HUES64 (cell line): Measurements from ENCODE around the gene HMGN3.
A peak's percentile ranks its signal among the peaks of the same experiment; 100 is the strongest.

Experiments
- H3K27ac ChIP-seq: 2 replicates; pipeline ENCODE4 v1.7.0; 2013; ENCODE audit warnings: low read depth, low read length, inconsistent platforms
- H3K27me3 ChIP-seq: 2 replicates; pipeline ENCODE4 v1.6.1; 2013; ENCODE audit warnings: mild to moderate bottlenecking, low read length; ENCODE audit not compliant: insufficient read depth
- H3K36me3 ChIP-seq: 2 replicates; pipeline ENCODE4 v1.6.1; 2013; ENCODE audit warnings: mild to moderate bottlenecking, low read length; ENCODE audit not compliant: insufficient read depth
- H3K4me1 ChIP-seq: 2 replicates; pipeline ENCODE4 v1.6.1; 2013; ENCODE audit warnings: mild to moderate bottlenecking, low read length, moderate library complexity; ENCODE audit not compliant: insufficient read depth
- H3K4me3 ChIP-seq: 2 replicates; pipeline ENCODE4 v1.5.1; 2013; ENCODE audit warnings: mild to moderate bottlenecking, low read length, moderate library complexity
- H3K9ac ChIP-seq: 2 replicates; pipeline ENCODE4 v1.6.1; 2013; ENCODE audit warnings: mild to moderate bottlenecking, low read depth, low read length
- H3K9me3 ChIP-seq: 2 replicates; pipeline ENCODE4 v1.6.1; 2013; ENCODE audit warnings: low read depth, low read length; ENCODE audit not compliant: insufficient read depth
- WGBS: fragments of 150-250, 120-280 bp; methylation state at CpG from one replicate; pipeline ENCODE4 v1.1.7; 2013; ENCODE audit warnings: missing lambda C conversion rate; 5-methylcytosine and 5-hydroxymethylcytosine counted together

Gene HMGN3

DNA sequence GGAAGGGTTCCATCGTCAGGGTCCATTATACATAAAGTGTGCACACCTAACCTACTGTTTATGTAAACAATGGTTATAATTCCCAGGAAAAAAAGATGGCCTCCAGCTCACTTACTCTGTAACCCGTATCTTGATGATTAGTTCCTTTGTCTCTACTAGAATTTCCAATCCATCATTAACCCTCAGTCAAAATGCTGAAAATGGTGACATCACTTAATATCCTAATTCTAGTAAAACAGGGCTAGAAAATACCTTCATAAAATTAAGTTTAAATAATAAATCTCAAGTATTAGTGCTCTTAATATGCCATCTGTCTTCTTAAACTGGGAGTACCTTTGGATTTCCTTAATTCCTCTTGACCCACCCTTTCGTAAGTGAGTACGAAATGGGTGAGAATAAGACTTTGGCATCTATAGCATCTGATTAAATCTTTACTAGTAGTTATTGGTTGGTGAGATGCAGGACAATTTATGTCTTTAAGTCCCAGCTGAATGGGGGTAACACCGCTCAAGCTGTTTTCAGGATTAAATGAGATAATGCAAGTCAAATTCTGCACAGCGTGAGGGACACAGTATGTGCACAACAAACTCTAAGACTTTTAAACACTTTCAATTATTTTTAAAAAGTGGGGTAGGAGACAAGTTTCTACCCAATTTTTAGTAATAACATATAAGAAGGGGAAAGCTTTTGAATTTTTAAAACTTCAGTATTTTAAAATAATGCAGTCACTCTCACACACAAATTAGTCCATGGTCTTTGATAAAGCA lies 1.6 kb downstream of the HMGN3 start:
- Histone ChIP-seq H3K4me1 (peaks cover 12% of the 10 kb centered on the region), H3K9ac (peak overlapping the region; percentile 87), H3K27me3 (no peaks in the 10 kb centered on the region), H3K4me3 (peak overlapping the region; percentile 88), H3K9me3 (no peaks in the 10 kb centered on the region), H3K27ac (no peak overlapping the region; the same call in 1 of the 2 replicates), H3K36me3 (peaks cover 5% of the 10 kb centered on the region; the same call in 1 of the 2 replicates)
- WGBS: 95% methylated on average over 5 of the region's 6 CpGs

DNA sequence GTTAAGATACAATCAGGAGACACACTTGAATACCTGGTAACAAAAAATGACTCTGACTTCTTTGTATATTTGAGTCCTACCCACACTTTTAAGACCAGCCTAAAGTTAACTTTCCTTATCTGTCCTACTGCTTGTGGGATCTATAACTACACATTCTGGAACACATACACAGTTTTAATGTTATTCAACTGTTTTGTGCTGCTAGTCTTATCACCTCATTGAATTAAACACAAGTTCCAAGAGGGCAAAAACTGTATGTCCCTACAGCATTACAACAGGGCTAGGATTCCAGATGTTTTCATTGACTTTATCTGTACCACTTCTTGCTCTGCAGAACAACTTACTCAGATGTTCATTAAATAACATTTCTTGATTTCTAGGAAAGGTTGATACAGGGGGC lies 2.8 kb downstream of the HMGN3 start:
- Histone ChIP-seq H3K27me3 (no peaks in the 10 kb centered on the region), H3K4me1 (peaks cover 12% of the 10 kb centered on the region), H3K4me3 (no peak overlapping the region), H3K36me3 (peaks cover 5% of the 10 kb centered on the region; the same call in 1 of the 2 replicates), H3K27ac (no peak overlapping the region), H3K9me3 (no peaks in the 10 kb centered on the region), H3K9ac (no peak overlapping the region)

DNA sequence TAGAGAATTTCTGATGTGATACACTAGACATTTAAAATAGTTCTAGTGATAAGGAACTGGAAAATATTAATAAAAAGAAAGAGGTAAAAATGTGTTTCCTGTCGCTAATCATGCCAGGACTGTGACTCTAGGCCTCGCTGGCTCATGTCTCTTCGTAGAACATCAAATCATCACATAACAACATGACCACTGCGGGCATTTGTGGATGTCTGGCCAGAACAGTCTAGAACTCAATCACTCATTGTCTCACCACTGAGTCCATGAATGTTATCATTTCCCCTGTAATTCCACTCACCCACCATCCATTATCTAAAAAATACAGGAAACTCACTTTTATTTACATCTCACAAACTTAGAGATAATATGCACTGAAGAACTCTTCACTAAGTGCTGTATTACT lies 3.4 kb downstream of the HMGN3 start:
- Histone ChIP-seq H3K9me3 (no peaks in the 10 kb centered on the region), H3K9ac (no peak overlapping the region), H3K27ac (no peak overlapping the region), H3K4me1 (peaks cover 16% of the 10 kb centered on the region), H3K36me3 (peaks cover 5% of the 10 kb centered on the region; the same call in 1 of the 2 replicates), H3K27me3 (no peaks in the 10 kb centered on the region), H3K4me3 (no peak overlapping the region)
- 96% methylated on average over 4 of the region's 4 CpGs for WGBS

DNA sequence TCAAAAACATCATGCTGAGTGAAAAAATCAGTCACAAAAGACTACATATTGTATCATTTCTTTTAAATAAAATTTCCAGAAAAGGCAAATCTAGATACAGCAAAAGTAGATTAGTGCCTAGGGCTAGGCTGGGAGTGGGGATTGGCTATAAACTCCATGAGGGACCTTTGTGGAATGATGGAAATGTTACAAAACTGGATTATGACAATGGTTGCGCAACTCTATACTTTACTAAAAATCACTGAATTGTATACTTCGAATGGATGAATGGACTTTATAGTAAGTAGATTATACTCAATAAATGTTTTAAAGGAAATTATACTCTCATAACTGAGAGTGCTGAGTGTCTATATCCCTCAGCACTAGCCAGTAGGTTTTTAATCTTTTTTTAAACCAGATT lies 4.3 kb downstream of the HMGN3 start:
- no peak overlapping the region for H3K9ac ChIP-seq
- H3K9me3 ChIP-seq: no peaks in the 10 kb centered on the region
- H3K4me1 ChIP-seq: peaks cover 20% of the 10 kb centered on the region
- no CpG with 5 or more reads among the region's 2 CpGs for WGBS
- H3K27me3 ChIP-seq: no peaks in the 10 kb centered on the region
- H3K4me3 ChIP-seq: no peak overlapping the region
- H3K27ac ChIP-seq: no peak overlapping the region
- peaks cover 5% of the 10 kb centered on the region; the same call in 1 of the 2 replicates for H3K36me3 ChIP-seq

DNA sequence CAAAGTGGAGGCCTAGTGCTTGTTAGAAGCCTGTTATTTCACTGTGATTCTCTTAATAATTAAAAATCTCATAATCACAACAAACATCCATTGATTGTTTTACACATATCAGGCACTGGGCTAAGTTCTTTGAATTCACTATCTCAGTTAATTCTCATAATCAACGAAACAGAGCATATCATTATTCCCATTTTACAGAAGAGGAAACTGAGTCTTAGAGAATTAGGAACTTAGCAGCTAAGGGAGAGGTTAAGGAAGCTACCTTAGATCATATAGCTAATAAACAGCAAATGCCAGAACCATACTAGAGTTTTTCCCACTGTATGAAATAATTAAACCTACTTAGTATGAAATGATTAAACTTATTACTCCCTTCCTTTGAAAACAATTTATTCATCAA lies 7.0 kb downstream of the HMGN3 start:
- Histone ChIP-seq H3K27ac (no peak overlapping the region), H3K27me3 (no peaks in the 10 kb centered on the region), H3K4me1 (peaks cover 14% of the 10 kb centered on the region), H3K4me3 (no peak overlapping the region), H3K9ac (no peak overlapping the region), H3K9me3 (no peaks in the 10 kb centered on the region), H3K36me3 (peaks cover 5% of the 10 kb centered on the region; the same call in 1 of the 2 replicates)
- 100% methylated on average over 1 of the region's 1 CpG for WGBS

DNA sequence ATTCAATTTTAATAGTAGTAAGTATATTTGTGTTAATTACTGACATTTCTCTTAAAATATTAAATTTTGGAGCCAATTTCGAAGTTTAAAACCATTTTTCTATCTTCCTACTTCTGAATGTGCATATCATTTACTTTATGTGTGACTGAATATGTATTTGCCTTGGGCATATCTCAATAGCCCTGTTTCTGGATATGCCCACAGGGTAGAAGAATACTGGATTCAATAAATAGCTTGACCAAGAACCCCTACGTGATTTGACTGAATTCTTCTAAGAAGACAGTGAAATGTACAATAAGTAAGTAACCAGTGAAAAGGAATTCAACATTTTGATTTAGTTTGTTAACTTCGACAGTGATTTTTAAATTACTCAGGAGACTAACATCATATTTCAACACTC lies 7.8 kb downstream of the HMGN3 start:
- Histone ChIP-seq H3K27me3 (no peaks in the 10 kb centered on the region), H3K36me3 (peaks cover 2% of the 10 kb centered on the region; the same call in 1 of the 2 replicates), H3K4me1 (peaks cover 19% of the 10 kb centered on the region), H3K9ac (no peak overlapping the region), H3K9me3 (no peaks in the 10 kb centered on the region), H3K4me3 (no peak overlapping the region), H3K27ac (no peak overlapping the region)
- 84% methylated on average over 2 of the region's 3 CpGs for WGBS

DNA sequence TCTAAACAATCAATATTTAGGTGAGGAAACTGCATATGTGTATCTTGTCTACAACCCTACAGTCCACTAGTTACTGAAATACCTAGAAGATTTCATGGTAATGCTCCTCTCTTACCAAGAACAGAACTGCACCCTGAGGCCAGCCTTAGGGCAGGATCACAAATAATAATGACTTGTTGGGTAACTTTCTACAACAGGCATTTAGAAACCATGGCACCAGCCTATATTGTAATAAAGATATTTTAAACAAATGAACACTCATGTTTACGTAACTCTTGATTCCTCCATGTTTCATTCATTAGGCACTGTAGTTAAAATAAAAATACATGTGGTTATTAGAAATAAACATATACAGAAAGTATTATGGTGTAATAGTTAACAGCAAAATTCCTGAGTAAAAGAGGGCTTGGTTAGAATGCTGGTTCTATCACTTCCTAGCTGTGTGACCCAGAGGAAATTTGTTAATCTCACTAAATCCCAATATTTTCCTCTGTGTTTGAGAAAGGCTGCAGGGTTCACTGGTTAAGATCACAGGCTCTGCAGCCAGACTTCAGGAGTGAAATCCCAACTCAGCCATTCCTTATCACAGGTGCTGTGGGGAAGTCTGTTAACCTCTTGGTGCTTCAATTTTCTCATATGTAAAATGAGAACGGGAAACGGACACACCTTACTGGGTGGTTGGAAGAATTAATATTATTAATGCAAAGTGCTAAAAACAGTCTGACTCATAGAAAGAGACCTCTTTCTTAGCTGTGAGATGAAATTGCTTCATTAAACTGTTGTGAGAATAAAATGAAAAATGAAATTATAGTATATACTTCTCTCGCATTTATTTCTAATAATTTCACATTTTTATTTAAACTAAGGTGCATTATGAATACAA lies 8.5 kb downstream of the HMGN3 start:
- no peaks in the 10 kb centered on the region for H3K9me3 ChIP-seq
- no peak overlapping the region for H3K4me3 ChIP-seq
- no peaks in the 10 kb centered on the region; the same call in 1 of the 2 replicates for H3K36me3 ChIP-seq
- peaks cover 23% of the 10 kb centered on the region for H3K4me1 ChIP-seq
- WGBS: no CpG with 5 or more reads among the region's 4 CpGs
- no peaks in the 10 kb centered on the region for H3K27me3 ChIP-seq
- no peak overlapping the region for H3K27ac ChIP-seq
- no peak overlapping the region for H3K9ac ChIP-seq

DNA sequence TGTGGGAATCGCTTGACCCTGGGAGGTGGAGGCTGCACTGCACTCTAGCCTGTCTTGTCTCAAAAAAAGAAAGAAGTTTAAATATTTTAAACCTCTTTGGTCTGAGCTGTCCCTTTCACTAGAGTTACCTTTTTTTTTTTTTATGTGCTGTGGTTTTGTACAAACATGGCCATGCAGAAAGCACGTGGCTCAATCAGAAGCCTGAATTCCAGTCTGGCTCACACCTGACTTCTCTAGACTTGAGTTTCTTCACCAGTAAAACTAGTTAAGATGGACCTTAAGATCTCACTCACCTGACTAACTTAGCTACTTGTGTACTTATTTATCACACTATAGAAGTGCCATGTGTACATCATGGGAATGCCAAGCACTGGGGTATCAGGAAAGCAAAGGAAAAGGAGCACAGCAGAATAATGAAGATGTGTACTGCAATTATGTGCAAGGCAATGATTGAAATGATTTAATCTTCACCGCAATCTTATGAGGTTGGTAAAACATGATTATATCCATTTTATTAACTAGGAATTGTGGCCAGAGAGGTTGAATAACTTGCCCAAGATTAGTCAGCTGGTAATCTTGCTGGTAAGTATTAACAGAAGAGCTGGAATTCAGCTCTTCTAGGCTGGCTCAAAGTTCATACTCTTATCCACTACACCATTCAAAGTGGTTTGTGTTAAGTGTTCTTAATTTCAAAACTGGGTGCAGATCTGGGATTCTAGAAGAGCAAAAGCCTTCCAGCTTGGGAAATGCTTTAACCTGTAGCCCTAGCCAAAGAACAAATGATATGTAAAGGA lies 10.7 kb downstream of the HMGN3 start:
- Histone ChIP-seq H3K4me3 (no peak overlapping the region), H3K36me3 (no peaks in the 10 kb centered on the region), H3K4me1 (peaks cover 27% of the 10 kb centered on the region), H3K27me3 (no peaks in the 10 kb centered on the region), H3K9ac (no peak overlapping the region), H3K9me3 (no peaks in the 10 kb centered on the region), H3K27ac (no peak overlapping the region)
- 95% methylated on average over 2 of the region's 3 CpGs for WGBS

DNA sequence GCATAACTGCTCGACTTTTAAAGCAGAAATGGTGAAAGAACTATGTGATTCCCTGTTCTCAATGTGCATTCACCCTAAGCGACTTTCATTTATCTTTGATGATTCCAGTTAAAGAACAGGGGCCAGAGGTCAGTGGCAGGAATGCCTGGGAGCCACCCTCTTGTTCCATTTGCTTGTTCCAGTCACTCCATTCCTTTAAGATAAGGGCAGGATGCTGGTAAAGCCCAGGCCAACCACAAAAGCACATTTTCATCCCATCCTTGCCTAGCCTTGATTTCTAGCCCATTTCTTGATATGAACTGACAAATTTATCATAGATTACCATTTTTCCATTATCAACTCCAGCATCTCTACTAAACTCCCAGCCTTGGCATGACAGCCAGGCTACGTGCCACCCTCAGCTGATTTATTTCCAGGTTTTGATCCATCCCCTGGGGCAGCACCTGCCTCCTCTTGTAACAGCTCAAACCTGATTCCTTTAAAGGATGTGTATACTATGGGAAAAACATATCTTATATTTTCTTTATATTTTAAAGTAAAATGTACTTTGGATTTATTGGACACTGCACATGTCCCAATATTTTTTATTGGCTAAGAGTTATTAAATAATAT lies 19.2 kb downstream of the HMGN3 start:
- Histone ChIP-seq H3K9ac (no peak overlapping the region), H3K9me3 (no peaks in the 10 kb centered on the region), H3K27me3 (no peaks in the 10 kb centered on the region), H3K36me3 (peaks cover 7% of the 10 kb centered on the region), H3K27ac (no peak overlapping the region), H3K4me3 (no peak overlapping the region), H3K4me1 (peaks cover 41% of the 10 kb centered on the region)
- WGBS: 92% methylated on average over 3 of the region's 3 CpGs

DNA sequence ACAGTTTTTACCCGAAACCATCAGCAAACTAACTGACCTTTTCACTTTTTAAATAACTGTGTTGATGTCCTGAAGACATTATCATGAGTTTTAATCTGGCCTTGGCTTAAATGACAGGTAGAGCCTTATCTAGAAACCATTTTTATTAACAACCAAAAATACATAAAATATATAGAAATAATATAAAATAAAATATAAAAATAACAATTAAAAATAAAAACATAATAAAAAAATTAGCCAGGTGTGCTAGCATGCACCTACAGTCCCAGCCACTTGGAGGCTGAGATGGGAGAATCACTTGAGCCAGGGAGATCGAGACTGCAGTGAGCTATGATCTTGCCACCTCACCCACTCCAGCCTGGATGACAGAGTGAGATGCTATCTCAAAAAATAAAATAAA lies 21.6 kb downstream of the HMGN3 start:
- no peak overlapping the region for H3K9ac ChIP-seq
- H3K4me1 ChIP-seq: peaks cover 27% of the 10 kb centered on the region
- H3K27me3 ChIP-seq: no peaks in the 10 kb centered on the region
- no peak overlapping the region for H3K27ac ChIP-seq
- H3K4me3 ChIP-seq: no peak overlapping the region
- H3K9me3 ChIP-seq: no peaks in the 10 kb centered on the region
- H3K36me3 ChIP-seq: peaks cover 26% of the 10 kb centered on the region
- 94% methylated on average over 2 of the region's 2 CpGs for WGBS
